ENCODE results near the gene GLI1. TPM values are rescaled to one million over a fixed set of nuclear protein-coding genes. Genes with fewer than 3 reads are reported as not detected.
"Not testable (repeated sequence)": the region's sequence is repeated elsewhere in the genome, so short reads cannot be mapped to it uniquely, and the experiment has no call there.

The GLI1 gene
- total RNA-seq, 4 donors from 2014 or later = 0.17 to 0.98 (median 0.84) TPM; not detected in 1

DNA sequence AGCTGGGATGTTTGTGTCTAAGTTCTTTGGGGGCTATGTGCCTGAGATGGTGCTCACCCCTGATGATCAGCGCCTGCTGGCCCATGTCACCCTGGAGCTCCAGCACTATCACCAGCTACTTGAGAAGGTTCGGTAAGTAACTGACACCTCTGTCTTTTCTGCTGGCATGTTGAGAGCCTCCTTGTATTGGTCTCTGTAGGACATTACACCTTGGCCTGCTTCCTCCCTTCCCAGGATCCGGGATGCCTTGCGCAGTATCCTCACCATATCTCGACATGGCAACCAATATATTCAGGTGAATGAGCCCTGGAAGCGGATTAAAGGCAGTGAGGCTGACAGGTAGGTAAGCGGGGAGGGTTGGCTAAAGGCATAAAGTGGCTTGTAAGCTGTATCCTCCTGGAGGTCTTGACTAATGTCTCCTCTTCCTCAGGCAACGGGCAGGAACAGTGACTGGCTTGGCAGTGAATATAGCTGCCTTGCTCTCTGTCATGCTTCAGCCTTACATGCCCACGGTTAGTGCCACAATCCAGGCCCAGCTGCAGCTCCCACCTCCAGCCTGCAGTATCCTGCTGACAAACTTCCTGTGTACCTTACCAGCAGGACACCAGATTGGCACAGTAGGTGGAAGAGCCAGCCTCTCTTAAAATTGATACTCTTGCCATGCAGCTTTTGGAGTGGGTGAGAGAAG lies 55.3 kb downstream of the GLI1 start:
- Histone ChIP-seq H3K27me3 (no peaks in the 10 kb centered on the region), H3K36me3 (peaks cover 59 to 84% (median 75%) of the 10 kb centered on the region in 4 donors), H3K9me3 (no peaks in the 10 kb centered on the region), H3K4me3 (no peak overlapping the region), H3K27ac (replicated peaks in 1 of 4) (peak overlapping the region in 1 of 4 donors; percentile 99), H3K4me1 (peaks cover 32 to 41% (median 33%) of the 10 kb centered on the region in 4 donors)
- DNase-seq (ENCODE audit: extremely low spot score) = no peak
- WGBS = 89% methylated on average over 9 of the region's 9 CpGs
- intact Hi-C loops (cut with DNase I) = no loop called here
- TF ChIP-seq POLR2AphosphoS5 (IDR thresholded peaks at IDR 0.05) = no peak
- no peak for TF ChIP-seq CTCF (IDR thresholded peaks at IDR 0.05)

DNA sequence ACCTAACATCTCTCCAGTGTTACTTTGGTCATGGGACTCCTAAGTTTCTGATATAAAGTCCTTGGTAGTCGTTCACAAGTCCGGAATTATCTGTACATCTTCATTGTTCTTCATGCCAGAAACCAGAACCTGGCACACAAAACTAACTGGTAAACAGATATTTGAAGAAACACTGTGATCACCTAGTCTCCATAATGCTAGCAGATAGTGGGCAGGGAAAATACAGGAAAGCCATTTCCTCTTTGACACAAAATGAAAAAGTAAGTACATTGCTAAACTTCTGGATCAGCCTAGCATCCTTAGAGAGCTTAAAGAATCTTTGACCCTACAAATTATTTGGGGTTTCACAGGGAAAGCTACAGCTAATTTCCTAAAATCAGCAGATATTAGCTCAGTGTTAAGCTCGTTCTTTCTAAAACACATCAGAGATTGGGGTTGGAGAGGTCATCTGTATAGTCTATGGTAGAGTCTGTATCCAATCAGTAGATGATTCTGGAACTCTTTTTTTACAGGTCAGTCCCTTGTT lies 55.9 kb downstream of the GLI1 start:
- WGBS = 70% methylated on average over 3 of the region's 3 CpGs
- Histone ChIP-seq H3K4me1 (peaks cover 32 to 41% (median 33%) of the 10 kb centered on the region in 4 donors), H3K27me3 (no peaks in the 10 kb centered on the region), H3K27ac (replicated peaks in 1 of 4) (peak overlapping the region in 2 of 4 donors; percentile 99), H3K9me3 (no peaks in the 10 kb centered on the region), H3K36me3 (peaks cover 58 to 78% (median 69%) of the 10 kb centered on the region in 4 donors), H3K4me3 (no peak overlapping the region)
- DNase-seq (ENCODE audit: extremely low spot score) = no peak
- intact Hi-C loops (cut with DNase I) = no loop called here
- no peak for TF ChIP-seq POLR2A (IDR thresholded peaks at IDR 0.05; ENCODE audit: low read depth)
- no peak for TF ChIP-seq EP300 (IDR thresholded peaks at IDR 0.05)

GRCh38 chr12:57515934-57516541 lies 56.5 kb downstream of the GLI1 start:
- H3K27ac ChIP-seq (replicated peaks in 1 of 4) = peak overlapping the region; percentile 94 to 99 (median 98)
- H3K9me3 ChIP-seq = no peaks in the 10 kb centered on the region
- TF ChIP-seq POLR2A (IDR thresholded peaks at IDR 0.05; ENCODE audit: low read depth) (no peak), POLR2AphosphoS5 (IDR thresholded peaks at IDR 0.05) (no peak), CTCF (IDR thresholded peaks at IDR 0.05) (no peak), EP300 (IDR thresholded peaks at IDR 0.05) (no peak)
- peaks cover 58 to 72% (median 64%) of the 10 kb centered on the region in 4 donors for H3K36me3 ChIP-seq
- WGBS = 78% methylated on average over 11 of the region's 11 CpGs
- intact Hi-C loops (cut with DNase I) = no loop called here
- no peaks in the 10 kb centered on the region for H3K27me3 ChIP-seq
- no peak for DNase-seq (ENCODE audit: extremely low spot score)
- H3K4me3 ChIP-seq = no peak overlapping the region
- H3K4me1 ChIP-seq = peaks cover 35 to 43% (median 36%) of the 10 kb centered on the region in 4 donors

- Histone ChIP-seq H3K4me3 (no peak overlapping the region), H3K4me1 (peaks cover 41 to 50% (median 42%) of the 10 kb centered on the region in 4 donors), H3K36me3 (peaks cover 54 to 66% (median 59%) of the 10 kb centered on the region in 4 donors), H3K27ac (replicated peaks in 1 of 4) (peak overlapping the region; percentile 94 to 99 (median 98)), H3K9me3 (no peaks in the 10 kb centered on the region), H3K27me3 (no peaks in the 10 kb centered on the region)
- intact Hi-C loops (cut with DNase I) = no loop called here
- no peak for DNase-seq (ENCODE audit: extremely low spot score)
- 89% methylated on average over 11 of the region's 11 CpGs for WGBS
- TF ChIP-seq POLR2A (IDR thresholded peaks at IDR 0.05; ENCODE audit: low read depth) = no peak
- no peak for TF ChIP-seq EP300 (IDR thresholded peaks at IDR 0.05)
- TF ChIP-seq CTCF (IDR thresholded peaks at IDR 0.05) = no peak
- TF ChIP-seq POLR2AphosphoS5 (IDR thresholded peaks at IDR 0.05) = no peak
Measured at GRCh38 chr12:57516617-57517153, 57.1 kb downstream of the GLI1 start.

DNA sequence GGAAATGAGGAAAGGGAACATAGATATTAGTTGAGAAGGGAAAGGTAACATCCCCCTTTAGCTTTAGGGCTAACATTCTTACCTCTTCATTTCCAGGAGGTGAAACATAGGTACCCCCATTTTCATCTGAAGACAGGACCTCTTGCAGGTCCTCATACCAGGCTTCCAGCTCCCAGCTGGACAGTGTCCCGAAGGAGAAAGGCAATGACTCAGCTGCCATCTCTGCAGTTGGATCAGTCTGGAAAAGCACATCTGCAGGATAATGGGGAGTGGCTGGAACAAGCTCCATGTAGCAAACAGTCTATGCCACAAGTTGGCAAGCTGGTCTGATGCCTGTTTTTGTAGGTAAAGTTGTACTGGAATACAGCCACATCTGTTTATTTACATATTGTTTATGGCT lies 57.6 kb downstream of the GLI1 start:
- Histone ChIP-seq H3K27ac (replicated peaks in 1 of 4) (peak overlapping the region; percentile 94 to 99 (median 98)), H3K4me1 (peaks cover 43 to 55% (median 47%) of the 10 kb centered on the region in 4 donors), H3K9me3 (no peaks in the 10 kb centered on the region), H3K36me3 (peaks cover 49 to 61% (median 54%) of the 10 kb centered on the region in 4 donors), H3K4me3 (no peak overlapping the region), H3K27me3 (no peaks in the 10 kb centered on the region)
- TF ChIP-seq EP300 (IDR thresholded peaks at IDR 0.05) (no peak), POLR2A (IDR thresholded peaks at IDR 0.05; ENCODE audit: low read depth) (no peak), POLR2AphosphoS5 (IDR thresholded peaks at IDR 0.05) (peak in 1 of 2 donors; percentile 34), CTCF (IDR thresholded peaks at IDR 0.05) (no peak)
- 0% methylated on average over 1 of the region's 1 CpG for WGBS
- DNase-seq (ENCODE audit: extremely low spot score) = no peak
- intact Hi-C loops (cut with DNase I) = no loop called here

GRCh38 chr12:57517718-57518117 lies 58.1 kb downstream of the GLI1 start:
- peaks cover 44 to 56% (median 48%) of the 10 kb centered on the region in 4 donors for H3K36me3 ChIP-seq
- H3K4me3 ChIP-seq = peak overlapping the region; percentile 78 to 88 (median 83)
- 84% methylated on average over 9 of the region's 10 CpGs for WGBS
- H3K27me3 ChIP-seq; intact Hi-C loops (cut with DNase I); DNase-seq (ENCODE audit: extremely low spot score); H3K9me3 ChIP-seq: not testable (repeated sequence)
- H3K27ac ChIP-seq (replicated peaks in 1 of 4) = peak overlapping the region; percentile 94 to 99 (median 98)
- peaks cover 43 to 57% (median 49%) of the 10 kb centered on the region in 4 donors for H3K4me1 ChIP-seq

Measured in esophagus muscularis mucosa (tissue), 4 donors.